ACC112 (cell line): ENCODE measurements around the gene ANO4.

Source experiments
- H2AFZ ChIP-seq: fragments of 200-600 bp; sonication (generic); one replicate; pipeline ENCODE4 v1.6.0; 2017; ENCODE audit warnings: antibody characterized with exemption, low read length; ENCODE audit not compliant: unreplicated experiment
- H3K27ac ChIP-seq: fragments of 200-600 bp; sonication (generic); 2 replicates; pipeline ENCODE4 v1.5.1; 2014; ENCODE audit warnings: low read depth, mild to moderate bottlenecking, antibody characterized with exemption, low read length, moderate library complexity
- H3K27me3 ChIP-seq: fragments of 200-600 bp; sonication (generic); 2 replicates; pipeline ENCODE4 v1.6.1; 2014; ENCODE audit warnings: mild to moderate bottlenecking, antibody characterized with exemption, low read length, moderate library complexity, mixed read lengths; ENCODE audit not compliant: insufficient read depth
- H3K36me3 ChIP-seq: fragments of 200-600 bp; sonication (generic); 2 replicates; pipeline ENCODE4 v1.6.1; 2016; ENCODE audit warnings: mild to moderate bottlenecking, antibody characterized with exemption, low read length, moderate library complexity, mixed read lengths; ENCODE audit not compliant: insufficient read depth
- H3K4me1 ChIP-seq: fragments of 200-600 bp; sonication (generic); one replicate; pipeline ENCODE4 v1.6.1; 2016; ENCODE audit warnings: low read length, mixed read lengths; ENCODE audit not compliant: insufficient read depth, unreplicated experiment, control insufficient read depth
- H3K4me3 ChIP-seq: fragments of 200-600 bp; sonication (generic); 2 replicates; pipeline ENCODE4 v1.5.1; 2014; ENCODE audit warnings: mild to moderate bottlenecking, low read depth, low read length
- H3K79me2 ChIP-seq: fragments of 200-600 bp; sonication (generic); one replicate; pipeline ENCODE4 v1.6.0; 2016; ENCODE audit warnings: low read length; ENCODE audit not compliant: control insufficient read depth, unreplicated experiment, insufficient read depth

The ANO4 gene

DNA sequence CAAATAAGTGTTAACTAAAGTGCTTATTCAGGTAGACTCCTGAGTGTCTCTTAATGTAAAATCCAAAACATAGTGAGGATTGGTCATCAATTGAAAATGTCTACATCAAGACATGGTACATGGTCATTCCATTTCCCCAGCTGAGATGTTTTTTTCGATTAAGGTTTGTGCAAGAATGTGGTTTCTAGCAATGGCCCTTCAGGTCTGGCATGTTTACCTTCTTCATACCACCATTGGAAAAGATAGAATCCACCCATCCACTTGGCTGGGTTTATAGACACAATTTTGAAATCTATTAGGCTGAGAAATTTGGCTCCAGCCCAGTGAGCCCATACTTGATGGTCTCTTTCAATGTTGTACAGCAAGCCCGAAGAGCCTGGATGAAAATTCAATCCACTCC, 145.9 kb downstream of the ANO4 start:
- Histone ChIP-seq H3K27ac (no peak overlapping the region), H2AFZ (no peak overlapping the region), H3K36me3 (no peaks in the 10 kb centered on the region), H3K4me3 (no peak overlapping the region), H3K27me3 (no peaks in the 10 kb centered on the region), H3K4me1 (no peaks in the 10 kb centered on the region), H3K79me2 (no peaks in the 10 kb centered on the region)

DNA sequence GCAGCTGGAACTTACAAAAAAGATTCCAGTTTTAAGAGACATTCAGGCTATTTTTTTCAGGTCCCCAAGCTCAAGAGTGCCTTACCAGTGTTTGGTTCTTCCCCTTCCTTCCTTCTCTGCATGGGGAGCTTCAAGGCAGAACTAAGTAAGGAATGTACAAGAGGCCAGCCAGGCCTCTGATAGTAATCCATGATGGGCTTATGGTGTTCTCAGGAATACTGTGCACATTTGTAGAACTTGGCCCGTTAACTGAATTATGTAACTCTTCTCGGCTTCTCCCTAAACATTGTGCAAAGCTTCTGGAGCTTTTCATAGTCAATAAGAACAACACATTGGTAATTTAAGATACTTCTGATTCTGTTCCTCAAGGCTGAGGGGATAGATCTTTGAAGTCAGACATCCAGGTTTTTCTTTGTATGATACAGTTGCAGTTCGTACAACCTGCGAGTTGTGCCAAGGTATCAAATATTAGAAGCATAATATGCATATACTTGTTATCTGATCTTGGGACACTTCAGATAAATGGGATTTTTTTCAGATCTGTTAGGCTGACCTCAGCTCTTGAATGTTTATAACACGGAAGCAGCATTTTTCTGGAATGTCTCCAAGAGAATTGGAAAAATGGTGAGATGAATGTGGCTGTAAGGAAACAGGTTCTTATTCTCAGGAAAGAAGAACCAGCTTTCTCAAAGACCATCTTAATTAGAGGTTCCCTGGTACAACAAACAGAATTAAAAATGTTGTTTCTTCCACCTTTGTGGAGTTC, 148.6 kb downstream of the ANO4 start:
- no peak overlapping the region for H2AFZ ChIP-seq
- no peaks in the 10 kb centered on the region for H3K79me2 ChIP-seq
- H3K4me3 ChIP-seq, result no peak overlapping the region
- no peaks in the 10 kb centered on the region for H3K4me1 ChIP-seq
- no peaks in the 10 kb centered on the region for H3K36me3 ChIP-seq
- H3K27ac ChIP-seq, result no peak overlapping the region
- no peaks in the 10 kb centered on the region for H3K27me3 ChIP-seq

DNA sequence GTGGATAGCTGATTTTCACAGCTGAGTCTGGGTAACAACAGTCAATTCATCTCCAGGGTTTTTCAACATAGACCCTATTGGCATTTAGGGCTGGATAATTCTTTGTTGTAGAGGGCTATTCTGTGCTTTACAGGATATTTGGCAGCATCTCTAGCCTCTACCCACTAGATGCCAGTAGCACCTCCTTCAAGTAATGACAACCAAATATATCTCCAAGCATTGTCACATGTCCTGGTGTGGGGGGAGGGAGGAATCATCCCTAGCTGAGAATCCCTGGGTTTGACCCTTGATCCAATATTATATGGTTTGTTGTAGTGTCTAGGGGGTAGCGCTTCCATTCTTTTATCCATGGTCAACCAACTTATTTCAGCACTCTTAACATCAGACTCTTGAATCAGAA, 157.2 kb downstream of the ANO4 start:
- no peaks in the 10 kb centered on the region for H3K27me3 ChIP-seq
- no peak overlapping the region for H3K4me3 ChIP-seq
- no peak overlapping the region for H3K27ac ChIP-seq
- no peaks in the 10 kb centered on the region for H3K79me2 ChIP-seq
- no peaks in the 10 kb centered on the region for H3K36me3 ChIP-seq
- no peak overlapping the region for H2AFZ ChIP-seq
- H3K4me1 ChIP-seq, result peaks cover 6% of the 10 kb centered on the region

DNA sequence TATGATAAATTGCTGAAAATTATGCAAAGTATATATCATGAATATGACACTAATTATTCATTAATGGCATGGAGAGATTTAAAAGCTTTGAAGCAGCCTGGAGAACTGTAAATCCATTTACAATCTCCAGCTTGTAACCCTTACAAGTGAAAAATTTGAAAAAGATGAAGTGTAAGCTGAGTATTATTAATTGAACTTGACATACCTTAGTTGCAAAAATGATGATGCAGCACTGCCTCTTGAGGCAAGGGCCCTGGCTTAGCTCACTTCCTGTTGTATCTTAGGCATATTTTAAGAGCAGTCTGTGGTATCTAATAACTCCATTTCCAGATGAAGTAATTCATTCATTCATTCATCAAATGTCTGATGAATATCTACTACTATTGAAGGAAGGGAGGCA, 158.6 kb downstream of the ANO4 start:
- H3K36me3 ChIP-seq, result no peaks in the 10 kb centered on the region
- H3K4me1 ChIP-seq, result peaks cover 6% of the 10 kb centered on the region
- no peak overlapping the region for H2AFZ ChIP-seq
- no peaks in the 10 kb centered on the region for H3K79me2 ChIP-seq
- H3K4me3 ChIP-seq, result no peak overlapping the region
- H3K27me3 ChIP-seq, result no peaks in the 10 kb centered on the region
- H3K27ac ChIP-seq, result no peak overlapping the region

DNA sequence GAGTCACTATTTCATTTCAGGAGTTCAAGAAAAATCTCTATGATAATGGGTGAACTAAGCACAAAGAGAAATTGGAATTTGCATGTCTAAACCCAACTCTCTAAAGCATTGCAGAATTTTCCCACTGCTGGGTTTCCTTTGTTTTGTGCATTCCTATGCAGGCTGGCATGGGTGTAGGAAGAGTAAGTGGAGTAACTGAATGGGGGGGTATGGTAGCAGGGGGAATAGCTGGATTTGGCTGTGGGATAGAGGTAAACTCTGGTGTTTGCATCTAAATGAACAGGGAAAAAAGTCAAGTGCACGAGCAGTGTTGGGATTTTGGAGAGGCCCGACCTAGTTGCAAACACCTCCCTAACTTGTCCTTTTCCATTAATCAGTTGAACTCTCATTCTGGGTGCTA, 159.1 kb downstream of the ANO4 start:
- H3K27ac ChIP-seq, result no peak overlapping the region

DNA sequence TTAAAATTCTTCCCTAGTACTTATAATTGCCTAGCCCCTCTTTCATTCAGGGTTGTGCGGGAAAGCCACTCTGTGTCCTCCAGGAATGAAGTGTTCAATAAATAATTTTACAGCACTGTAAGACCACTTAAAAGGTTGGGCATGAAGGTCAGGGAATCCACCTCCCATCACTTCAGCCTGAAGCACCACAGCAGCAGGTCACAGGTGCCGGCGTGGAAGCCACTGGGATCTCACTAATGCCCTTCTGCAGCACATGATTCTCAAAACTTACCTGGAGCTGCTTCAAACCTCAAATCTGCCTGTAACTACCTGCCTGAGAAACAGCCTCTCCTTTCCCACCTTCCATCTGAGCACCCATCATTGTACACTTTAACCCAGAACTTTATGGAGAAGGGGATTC, 159.5 kb downstream of the ANO4 start:
- Histone ChIP-seq H3K27me3 (no peaks in the 10 kb centered on the region), H3K79me2 (no peaks in the 10 kb centered on the region), H2AFZ (no peak overlapping the region), H3K4me1 (peaks cover 8% of the 10 kb centered on the region), H3K36me3 (no peaks in the 10 kb centered on the region), H3K27ac (no peak overlapping the region), H3K4me3 (no peak overlapping the region)

More for the DNA sequence above, 159.1 kb downstream of the ANO4 start:
- H3K27me3 ChIP-seq, result no peaks in the 10 kb centered on the region
- peaks cover 6% of the 10 kb centered on the region for H3K4me1 ChIP-seq
- no peaks in the 10 kb centered on the region for H3K79me2 ChIP-seq
- H3K36me3 ChIP-seq, result no peaks in the 10 kb centered on the region
- H3K4me3 ChIP-seq, result no peak overlapping the region
- H2AFZ ChIP-seq, result no peak overlapping the region

DNA sequence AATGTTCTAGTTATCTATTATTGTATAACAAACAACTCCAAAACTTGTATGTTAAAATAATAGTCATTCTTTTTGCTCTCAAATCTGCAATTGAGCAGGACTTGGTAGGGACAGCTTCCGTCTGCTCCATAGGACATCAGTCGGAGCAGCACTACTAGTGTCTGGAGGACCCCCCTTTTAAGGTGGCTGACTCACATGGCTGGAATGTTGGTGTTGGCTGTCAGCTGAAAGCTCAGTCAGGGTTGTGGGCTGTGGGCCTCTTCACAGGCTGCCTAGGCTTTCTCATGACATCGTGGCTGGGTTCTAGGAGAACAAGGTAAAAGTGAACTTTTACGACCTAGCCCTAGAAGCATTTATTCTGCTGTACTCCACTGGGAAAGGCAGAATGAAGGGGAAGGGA, 160.6 kb downstream of the ANO4 start:
- no peaks in the 10 kb centered on the region for H3K27me3 ChIP-seq
- H3K79me2 ChIP-seq, result no peaks in the 10 kb centered on the region
- no peak overlapping the region for H3K4me3 ChIP-seq
- peaks cover 11% of the 10 kb centered on the region for H3K4me1 ChIP-seq
- H3K27ac ChIP-seq, result no peak overlapping the region
- H3K36me3 ChIP-seq, result no peaks in the 10 kb centered on the region
- no peak overlapping the region for H2AFZ ChIP-seq

DNA sequence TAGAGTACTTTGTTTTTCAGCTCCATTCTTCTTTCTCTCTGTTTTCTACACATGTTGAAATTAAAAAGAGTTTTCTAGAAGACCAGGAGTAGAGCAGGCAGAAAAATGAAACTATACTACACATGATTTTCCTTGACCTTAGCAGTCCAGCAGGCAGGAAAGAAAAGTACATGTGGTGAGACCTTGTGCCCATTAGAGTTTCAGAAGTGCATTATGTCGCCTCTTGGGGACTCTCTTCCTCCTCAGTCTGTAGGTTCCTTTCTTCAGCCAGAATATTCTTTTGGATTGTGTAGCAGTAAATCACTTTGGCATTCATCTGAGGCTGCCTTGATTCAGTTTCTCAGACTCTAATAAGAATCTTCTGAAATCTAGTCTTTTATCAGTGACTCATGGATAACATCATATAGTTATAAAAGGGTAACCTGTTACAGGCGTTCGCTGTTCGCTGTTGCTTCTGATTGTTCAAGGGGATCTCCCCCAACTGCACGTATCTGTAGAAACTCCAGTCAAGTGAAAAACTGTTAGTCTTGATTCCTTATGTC, 161.8 kb downstream of the ANO4 start:
- Histone ChIP-seq H3K27ac (no peak overlapping the region), H3K4me3 (no peak overlapping the region), H2AFZ (no peak overlapping the region), H3K36me3 (no peaks in the 10 kb centered on the region), H3K79me2 (no peaks in the 10 kb centered on the region), H3K4me1 (peaks cover 11% of the 10 kb centered on the region), H3K27me3 (no peaks in the 10 kb centered on the region)

DNA sequence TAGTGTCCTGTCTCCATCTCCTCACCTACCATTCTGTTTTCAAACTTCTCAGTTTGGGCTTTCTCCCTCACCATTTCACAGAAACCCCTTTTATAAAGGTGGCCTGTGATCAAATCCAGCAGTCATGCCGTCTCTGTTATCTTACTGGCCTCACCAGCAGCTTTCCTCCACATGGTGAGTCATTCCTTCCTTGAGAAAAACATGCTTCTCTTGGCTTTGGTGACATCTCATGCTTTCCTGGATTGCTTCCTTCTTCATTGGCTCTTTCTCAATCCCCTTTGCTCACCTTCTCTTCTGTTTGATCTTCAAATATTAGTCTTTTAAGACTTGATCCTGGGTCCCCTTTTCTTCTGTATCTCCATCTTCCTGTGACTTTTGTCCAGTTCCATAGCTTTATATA, 164.9 kb downstream of the ANO4 start:
- Histone ChIP-seq H3K36me3 (no peaks in the 10 kb centered on the region), H3K4me3 (no peak overlapping the region), H3K27me3 (no peaks in the 10 kb centered on the region), H2AFZ (no peak overlapping the region), H3K27ac (no peak overlapping the region), H3K79me2 (no peaks in the 10 kb centered on the region), H3K4me1 (peaks cover 11% of the 10 kb centered on the region)

DNA sequence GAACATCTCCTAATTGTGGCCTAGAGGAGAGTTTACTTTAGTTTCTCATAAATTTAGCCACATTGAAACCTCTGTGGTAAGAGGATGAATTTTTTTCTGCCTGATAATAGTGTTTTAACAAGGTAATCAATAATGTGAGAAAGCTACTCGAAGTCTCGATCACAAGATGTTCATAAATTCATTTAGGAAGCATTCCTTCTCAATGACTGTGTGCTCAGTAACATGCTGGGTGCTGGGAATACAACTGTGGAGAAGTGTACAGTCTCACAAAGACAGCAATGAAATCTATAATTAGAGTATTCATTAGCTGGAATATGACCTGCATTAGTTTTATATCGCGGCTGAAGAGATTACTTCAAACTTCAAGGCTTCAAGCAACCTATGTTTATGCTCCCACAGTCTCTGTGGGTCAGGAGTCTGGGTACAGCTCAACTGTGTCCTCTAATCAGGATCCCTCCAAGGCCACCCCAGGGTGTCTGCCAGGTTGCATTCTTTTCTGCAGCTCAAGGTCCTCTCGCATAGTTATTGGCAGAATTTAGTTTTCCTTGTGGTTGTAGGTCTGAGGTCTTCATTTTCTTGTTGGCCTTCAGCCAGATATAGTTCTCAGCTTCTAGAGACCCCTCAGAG, 167.6 kb downstream of the ANO4 start:
- Histone ChIP-seq H3K27ac (no peak overlapping the region), H3K36me3 (no peaks in the 10 kb centered on the region), H3K79me2 (no peaks in the 10 kb centered on the region), H3K27me3 (no peaks in the 10 kb centered on the region), H2AFZ (no peak overlapping the region), H3K4me3 (no peak overlapping the region), H3K4me1 (peaks cover 5% of the 10 kb centered on the region)

DNA sequence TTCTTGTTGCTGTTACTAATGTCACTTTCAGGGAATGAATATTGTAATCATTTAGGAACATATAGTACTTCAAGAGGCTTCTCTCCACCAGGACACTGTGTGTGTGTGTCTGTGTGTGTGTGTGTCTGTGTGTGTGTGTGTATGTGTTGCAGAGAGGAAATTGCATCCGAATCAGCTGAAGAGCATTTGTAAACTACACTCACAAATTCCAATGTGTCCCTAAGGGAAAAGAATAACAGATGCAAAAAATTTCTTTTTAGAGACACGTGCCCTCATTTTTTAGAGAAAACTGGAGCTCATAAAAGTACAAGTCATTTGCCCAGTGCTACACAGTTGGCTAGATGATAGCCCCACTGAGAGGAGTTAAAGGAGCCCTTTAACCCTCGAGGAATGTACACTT, 168.8 kb downstream of the ANO4 start:
- no peak overlapping the region for H3K27ac ChIP-seq
- no peak overlapping the region for H2AFZ ChIP-seq
- no peaks in the 10 kb centered on the region for H3K79me2 ChIP-seq
- H3K4me3 ChIP-seq, result no peak overlapping the region
- no peaks in the 10 kb centered on the region for H3K36me3 ChIP-seq
- H3K4me1 ChIP-seq, result peaks cover 5% of the 10 kb centered on the region
- no peaks in the 10 kb centered on the region for H3K27me3 ChIP-seq
